Measurements from ENCODE around the gene NAALADL2. TPM values are rescaled to one million over a fixed set of nuclear protein-coding genes. Genes with fewer than 3 reads are reported as not detected.

The NAALADL2 gene
- total RNA-seq, 1 donor from 2014 or later = 1.1 TPM

DNA sequence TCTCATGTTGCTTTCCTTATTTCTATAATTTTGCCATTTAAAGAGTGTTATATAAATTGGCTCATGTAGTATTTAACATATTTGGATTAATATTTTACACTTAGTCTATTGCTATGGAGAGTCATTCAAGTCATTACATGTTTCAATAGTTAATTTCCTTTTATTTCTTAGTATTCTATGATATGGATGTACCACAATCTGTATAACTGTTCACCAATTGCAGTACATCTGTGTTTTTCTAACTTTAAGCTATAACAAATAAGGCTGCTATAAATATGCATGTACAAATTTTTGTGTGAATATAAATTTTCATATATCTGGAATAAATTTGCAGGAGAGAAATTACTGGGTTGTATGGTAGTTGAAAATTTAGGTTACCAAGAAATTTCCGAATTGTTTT lies 993.4 kb downstream of the NAALADL2 start:
- DNase-seq (ENCODE audit: low read depth) (no peak), FAIRE-seq (no peak)
- TF ChIP-seq, protein P1, sequence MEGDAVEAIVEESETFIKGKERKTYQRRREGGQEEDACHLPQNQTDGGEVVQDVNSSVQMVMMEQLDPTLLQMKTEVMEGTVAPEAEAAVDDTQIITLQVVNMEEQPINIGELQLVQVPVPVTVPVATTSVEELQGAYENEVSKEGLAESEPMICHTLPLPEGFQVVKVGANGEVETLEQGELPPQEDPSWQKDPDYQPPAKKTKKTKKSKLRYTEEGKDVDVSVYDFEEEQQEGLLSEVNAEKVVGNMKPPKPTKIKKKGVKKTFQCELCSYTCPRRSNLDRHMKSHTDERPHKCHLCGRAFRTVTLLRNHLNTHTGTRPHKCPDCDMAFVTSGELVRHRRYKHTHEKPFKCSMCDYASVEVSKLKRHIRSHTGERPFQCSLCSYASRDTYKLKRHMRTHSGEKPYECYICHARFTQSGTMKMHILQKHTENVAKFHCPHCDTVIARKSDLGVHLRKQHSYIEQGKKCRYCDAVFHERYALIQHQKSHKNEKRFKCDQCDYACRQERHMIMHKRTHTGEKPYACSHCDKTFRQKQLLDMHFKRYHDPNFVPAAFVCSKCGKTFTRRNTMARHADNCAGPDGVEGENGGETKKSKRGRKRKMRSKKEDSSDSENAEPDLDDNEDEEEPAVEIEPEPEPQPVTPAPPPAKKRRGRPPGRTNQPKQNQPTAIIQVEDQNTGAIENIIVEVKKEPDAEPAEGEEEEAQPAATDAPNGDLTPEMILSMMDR (IDR thresholded peaks at IDR 0.05; ENCODE audit: insufficient read depth, low read length, severe bottlenecking) = no peak
- Histone ChIP-seq H3K36me3 (ENCODE audit: control insufficient read depth, insufficient read depth, low read length) (no peaks in the 10 kb centered on the region), H3K27me3 (ENCODE audit: control insufficient read depth, insufficient read depth, low read length) (no peaks in the 10 kb centered on the region), H3K4me3 (ENCODE audit: low read depth, low read length) (no peak overlapping the region)

DNA sequence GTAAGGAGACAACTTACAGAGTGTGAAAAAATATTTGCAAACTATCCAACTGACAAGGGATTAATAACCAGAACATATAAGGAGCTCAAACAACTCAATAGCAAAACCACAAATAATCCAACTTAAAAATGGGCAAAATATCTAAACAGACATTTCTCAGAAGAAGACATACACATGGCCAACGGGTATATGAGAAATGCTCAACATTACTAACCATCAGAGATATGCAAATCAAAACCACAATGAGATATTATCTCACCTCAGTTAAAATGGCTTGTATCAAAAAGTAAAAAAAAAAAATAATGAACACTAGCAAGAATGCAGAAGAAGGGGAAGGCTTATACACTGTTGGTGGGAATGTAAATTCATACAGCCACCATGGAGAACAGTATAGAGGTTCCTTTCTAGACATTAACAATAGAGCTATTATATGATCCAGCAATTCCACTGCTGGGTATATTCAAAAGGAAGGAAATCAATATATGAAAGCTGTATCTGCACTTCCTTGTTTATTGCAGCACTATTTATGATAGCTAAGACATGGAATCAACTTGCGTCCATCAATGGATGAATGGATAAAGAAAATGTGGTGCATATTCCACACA lies 998.6 kb downstream of the NAALADL2 start:
- FAIRE-seq (no peak), DNase-seq (ENCODE audit: low read depth) (no peak)
- no peaks in the 10 kb centered on the region for H3K27me3 ChIP-seq (ENCODE audit: control insufficient read depth, insufficient read depth, low read length)
- no peak overlapping the region for H3K4me3 ChIP-seq (ENCODE audit: low read depth, low read length)
- no peaks in the 10 kb centered on the region for H3K36me3 ChIP-seq (ENCODE audit: control insufficient read depth, insufficient read depth, low read length)
- TF ChIP-seq, protein P1 (IDR thresholded peaks at IDR 0.05; ENCODE audit: insufficient read depth, low read length, severe bottlenecking) = no peak

Data from bronchial epithelial cell (primary cell).